ENCODE measurements around the gene GPC6.
A peak's percentile ranks its signal among the peaks of the same experiment; 100 is the strongest.

GPC6 gene

DNA sequence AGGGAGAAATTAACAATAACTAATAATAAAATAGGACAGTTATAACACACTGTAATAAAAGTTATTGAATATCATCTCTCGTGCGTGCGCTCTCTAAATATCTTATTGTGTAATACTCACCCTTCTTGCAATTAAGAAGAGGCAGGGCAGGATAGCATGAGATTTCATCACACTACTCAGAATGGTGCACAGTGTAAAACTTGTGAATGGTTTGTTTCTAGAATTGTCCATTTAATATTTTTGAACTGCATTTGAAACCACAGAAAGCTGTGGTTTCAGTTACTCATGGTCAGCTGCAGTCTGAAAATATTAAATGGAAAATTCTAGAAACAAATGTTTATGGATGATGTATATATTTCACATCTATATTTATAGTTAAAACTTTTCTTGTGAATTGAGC, 1091.8 kb downstream of the GPC6 start:
- peak; percentile 8 for DNase-seq

DNA sequence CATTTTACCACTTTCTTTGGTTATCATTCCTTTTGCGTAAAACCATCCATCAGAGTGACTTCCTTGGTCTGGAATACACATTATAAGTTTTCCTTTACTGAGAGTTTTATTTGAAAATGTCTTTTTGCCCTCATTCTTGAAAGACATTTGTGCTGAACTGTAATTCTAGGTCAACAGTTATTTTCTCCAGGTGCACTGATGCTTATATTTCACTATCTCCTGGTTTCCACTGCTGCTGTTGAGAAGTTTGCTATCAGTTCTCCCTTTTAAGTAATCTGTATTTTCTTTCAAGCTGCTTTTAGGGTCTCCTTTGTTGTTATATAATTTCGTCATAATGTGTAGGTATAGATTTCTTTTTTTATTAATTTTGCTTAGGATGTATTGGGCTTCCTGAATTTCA, 1092.9 kb downstream of the GPC6 start:
- DNase-seq = no peak

DNA sequence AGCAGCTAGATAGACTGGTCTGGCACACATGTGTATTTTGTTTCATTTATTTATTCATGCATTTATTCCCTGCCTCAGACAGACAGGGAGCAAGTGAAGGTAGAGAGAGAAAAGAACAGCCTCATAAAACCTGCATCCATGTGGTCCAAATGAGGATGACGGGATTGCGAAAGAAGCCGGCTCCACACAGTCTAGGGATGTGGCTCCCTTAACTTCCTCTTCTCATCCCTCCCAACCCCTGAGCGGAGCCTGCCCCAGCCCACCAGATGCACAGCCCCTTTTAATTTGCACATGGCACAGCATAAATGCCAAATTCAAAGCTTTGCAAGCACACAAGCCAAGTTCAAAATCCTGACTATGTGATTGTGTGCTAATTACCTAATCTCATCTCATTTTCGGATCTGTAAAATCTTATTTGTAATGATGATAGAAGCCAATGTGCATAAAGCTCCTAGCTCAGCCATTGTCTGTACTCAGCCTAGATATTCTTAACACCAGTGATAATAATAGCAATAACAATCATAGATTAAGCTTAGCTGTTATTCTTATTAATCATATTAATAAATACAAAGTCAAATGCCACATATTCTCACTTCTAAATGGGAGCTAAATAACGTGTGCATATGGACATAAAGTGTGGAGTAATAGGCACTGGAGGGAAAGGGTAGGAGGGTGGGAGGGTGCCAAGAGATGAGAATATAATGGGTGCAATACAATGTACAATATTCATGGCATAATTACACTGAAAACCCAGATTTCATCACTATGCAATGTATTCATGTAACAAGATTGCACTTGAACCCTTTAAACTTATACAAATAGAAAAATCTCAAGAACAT, 1096.5 kb downstream of the GPC6 start:
- peak; percentile 35 for DNase-seq

- no peak for DNase-seq
Measured at GRCh38 chr13:94323764-94324758, 1097.5 kb downstream of the GPC6 start.

GRCh38 chr13:94324767-94325540, 1098.3 kb downstream of the GPC6 start:
- DNase-seq = no peak

- DNase-seq = no peak
Measured at GRCh38 chr13:94325650-94326049, 1099.0 kb downstream of the GPC6 start.

DNA sequence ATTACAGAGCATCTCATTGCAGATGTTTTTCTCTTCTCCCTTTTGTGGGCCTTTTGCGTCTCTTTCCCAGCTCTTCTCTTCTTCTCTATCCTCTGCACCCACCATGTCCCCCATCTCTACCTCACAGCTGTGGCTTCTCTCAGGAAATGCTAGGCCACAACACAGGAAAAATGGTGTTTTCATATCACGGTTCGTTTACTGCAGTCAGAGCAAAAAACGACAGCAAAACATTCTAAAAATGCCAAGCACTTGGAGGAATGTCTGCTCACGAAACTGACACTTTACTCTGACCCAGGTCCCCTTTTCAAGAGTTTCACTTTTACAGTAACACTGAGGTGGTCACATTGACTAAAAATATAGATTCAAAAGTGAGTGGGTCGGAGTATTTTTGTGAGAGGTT, 1100.7 kb downstream of the GPC6 start:
- no peak for DNase-seq

DNA sequence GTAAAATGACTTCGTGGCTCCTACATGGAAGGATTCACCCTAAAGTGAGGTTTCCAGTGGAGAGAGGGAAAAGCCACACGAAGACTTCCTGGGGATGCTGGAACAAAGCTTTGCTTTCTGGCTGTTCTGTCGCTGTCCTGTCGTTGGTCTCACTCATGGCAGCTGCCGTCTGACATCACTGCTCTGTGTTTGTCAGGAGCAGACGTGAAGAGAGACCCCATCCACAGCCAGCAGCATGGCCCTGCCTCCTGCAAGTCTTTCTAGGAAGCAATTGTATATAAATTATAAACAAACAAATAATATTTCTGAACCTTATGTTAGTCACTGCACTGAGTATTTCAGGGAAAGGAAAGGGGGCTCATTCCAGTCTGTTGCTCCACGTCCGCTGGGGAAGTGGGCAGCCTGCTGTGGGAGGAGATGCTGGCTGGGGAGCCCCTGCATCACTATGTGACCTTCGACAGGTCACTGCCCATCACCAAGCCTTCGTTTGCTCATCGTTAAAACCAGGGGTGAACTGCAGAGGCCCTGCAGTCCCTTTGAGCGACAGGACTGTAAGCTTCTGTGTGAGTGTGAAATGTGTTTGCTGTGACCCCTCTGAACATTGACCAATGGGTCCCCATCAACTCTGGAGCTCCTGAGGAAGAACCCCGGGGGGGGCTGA, 1101.9 kb downstream of the GPC6 start:
- DNase-seq = no peak

- no peak for DNase-seq
Measured at GRCh38 chr13:94329277-94329676, 1102.7 kb downstream of the GPC6 start.

DNA sequence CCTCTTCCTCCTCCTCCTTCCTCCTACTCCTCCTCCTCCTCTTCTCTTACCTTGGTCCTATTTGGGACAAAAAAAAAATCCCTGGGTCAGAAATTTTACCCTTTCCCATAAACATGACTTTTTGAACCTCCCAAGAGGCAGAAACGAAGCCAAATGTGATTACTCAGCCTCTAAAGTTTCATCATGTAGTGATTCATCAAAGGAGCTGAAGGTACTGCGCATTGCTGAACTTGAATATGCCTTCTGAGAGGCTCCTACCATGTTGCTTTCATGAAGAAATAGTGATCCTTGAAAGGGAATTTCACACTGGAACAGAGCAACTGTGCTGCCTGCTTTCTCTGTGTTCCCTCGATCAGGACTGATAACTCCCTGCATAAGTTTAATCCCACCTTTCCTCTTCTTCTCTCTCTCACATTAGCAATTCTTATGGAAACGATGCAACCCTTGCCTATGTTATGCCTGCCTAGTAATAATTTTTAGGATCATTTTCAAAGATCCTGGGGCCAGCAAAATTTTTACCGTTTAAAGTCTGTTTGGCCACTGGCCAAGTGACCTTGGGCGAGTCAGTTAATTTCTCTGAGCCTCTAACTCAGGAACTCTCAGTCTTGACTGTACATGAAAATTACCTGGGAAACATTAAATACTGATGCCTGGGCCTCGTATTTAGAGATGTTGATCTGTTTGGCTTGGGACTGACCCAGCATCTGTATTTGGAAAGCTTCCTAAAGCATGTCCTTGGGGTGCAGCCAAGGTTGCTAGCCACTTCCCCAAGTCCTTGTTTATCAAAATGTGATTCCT, 1103.3 kb downstream of the GPC6 start:
- DNase-seq = no peak

DNA sequence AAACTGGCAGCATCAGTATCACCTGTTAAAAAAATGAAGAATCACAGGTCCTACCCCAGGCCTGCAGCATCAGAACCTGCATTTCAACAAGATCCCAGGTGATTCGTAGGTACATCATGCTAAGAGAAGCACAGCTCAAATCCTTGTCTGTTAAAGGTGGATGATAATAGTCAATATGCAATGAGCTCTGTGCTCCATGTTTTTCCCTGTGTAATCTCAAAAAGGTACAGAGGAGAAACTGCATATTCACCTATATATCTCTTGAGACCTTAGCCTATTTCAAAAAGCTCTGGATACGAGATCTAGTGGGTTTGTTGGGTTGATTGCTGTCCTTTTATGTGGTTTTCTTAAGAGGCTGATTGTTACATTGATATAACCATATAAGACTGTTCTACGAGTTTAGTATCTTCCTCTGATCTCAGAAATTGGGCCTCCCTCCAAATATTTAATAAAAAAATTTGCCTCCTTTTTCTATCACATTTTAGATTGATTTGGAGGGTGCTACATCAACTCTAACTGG, 1104.0 kb downstream of the GPC6 start:
- no peak for DNase-seq

DNA sequence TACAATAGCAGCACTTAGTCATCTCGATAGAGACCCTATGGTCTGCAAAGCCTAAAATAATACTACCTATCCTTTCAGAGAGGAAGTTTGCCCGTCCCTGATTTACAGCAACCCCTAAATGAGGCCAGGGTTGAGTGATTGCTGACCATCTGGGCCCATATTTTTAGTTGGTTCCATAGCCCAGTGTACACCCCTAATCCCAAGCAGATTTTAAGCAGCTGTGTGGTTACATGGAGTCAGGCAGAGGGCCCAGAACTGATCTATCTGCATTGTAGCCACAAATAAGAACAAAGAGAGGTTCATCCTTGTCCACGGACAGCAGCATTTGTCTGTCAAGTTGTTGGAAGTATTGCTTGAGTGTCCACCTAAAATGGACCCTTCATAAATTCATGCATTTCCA, 1104.7 kb downstream of the GPC6 start:
- no peak for DNase-seq

GRCh38 chr13:94332359-94333096, 1105.9 kb downstream of the GPC6 start:
- DNase-seq = no peak

DNA sequence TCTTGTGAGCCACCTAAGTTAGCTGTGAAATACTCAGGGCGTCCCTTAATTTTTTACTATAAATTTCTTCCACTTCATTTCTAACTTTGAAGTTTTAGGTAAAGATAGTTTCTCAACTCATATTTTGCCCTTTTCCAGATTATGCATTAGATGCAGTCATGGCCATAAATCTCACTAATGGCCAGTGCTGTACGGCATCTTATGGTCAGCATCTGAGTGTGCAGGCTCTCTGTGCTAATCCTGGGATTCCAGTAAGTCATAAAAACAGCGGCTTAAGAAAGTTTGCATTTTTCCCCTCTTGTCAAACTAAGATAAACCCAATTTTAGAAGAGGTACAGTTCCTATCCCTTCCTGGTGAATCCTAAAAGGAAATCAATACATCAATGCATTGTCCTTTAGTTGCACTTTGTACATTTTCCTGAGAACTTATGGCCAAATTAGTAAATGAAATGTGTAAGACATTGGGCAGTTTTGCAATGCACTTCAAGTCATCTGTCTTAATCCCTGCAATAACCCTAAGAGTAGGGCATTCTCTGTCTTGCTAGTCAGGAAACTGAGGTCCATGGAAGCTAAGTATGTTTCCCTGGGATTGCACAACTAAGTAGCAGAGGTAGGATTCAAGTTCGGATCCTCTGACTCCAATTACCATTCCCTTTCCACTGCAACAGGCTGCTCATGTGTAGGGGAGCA, 1106.7 kb downstream of the GPC6 start:
- DNase-seq = no peak

DNA sequence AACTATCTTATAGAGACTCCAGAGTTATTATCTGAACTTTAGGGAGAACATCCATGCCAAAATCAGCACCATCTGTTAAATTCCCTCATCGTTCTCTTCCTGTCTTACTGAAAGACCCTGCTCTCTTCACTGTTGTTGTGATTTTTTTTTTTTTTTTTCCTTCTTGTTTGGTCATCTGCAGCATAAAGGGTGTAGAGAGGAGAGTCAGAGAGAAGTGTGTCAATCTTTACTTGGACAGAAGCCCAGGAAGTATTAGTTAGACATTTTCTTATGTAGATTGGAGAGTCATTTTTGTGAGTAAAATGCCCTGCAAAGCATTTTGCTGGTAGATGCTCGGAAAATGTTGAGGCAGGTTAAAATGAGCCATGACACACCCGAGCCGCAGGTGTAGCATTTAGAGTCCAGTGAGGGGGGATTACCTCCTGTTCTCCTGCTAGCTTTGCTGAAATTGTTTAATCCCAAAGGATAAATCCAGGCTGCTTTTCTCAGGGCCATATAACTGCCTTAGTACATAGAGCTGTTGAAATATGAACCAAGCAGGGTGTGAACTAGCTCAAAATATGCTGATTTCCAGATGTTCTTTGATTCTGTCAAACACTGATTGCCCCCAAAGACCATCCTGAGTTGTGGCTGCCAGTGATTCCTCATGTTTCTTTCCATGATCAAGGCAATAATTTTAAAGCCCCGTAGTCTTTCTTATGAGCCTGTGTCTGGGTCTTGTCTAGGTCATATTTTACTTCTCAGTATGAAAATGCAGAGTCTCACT, 1109.3 kb downstream of the GPC6 start:
- DNase-seq = no peak

DNA sequence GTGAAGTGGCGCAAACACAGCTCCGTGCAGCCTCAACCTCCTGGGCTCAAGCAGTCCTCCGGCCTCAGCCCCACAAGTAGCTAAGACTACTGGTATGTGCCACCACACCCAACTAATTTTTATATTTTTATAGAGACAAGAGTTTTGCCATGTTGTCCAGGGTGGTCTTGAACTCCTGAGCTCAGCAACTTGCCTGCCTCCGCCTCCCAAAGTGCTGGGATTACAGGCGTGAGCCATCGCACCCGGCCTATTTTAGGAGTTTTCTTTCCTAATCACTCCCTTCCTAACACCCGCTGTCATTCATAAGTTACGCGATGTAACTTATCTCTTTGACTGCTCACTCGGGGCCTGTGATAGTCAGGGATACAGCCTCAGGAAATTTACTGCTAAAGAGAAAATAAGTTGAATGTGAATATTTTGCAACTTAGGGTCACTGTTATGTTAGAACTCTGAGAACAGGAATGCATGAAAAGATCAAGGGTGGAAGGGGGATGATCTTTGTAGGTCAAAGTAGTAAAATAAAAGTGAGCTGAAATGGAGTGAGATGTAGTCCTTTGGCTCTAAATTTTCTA, 1112.6 kb downstream of the GPC6 start:
- DNase-seq = no peak

DNA sequence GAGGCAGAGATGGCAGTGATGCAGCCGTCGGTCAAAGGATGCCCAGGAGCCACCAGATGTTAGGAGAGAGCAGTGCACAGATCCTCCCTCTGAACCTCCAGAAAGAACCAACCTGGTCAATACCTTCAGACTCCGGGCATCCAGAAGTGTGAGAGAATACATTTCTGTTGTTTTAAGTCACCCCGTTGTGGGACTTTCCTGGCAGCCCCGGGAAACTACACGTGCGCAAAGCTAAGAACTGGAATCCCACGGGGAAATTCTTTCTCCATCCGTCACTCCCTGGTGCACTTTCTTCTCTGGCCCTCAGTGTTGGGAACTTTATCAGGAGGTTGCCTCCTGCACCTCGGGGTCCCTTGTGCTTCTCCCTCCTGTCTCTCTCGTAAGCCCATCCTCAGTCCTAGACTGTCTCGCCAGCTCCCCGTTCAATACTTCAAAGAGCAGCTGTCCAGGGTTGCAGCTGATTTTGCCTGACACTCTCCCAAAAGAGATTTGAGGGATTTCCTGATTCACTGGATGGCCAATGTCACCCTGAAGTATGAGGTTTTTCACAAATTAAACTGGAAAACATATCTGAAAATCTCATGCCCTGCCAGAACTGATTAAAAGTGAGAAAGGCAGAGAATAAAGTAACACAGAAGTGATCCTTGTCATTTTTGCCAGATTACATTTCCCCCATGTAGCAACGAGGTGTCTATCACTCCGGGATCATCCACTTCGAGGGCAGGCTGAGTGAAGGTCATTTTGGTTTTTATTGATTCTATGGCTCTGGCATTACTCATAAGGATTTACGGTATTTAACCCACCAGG, 1116.0 kb downstream of the GPC6 start:
- DNase-seq = no peak

- DNase-seq = no peak
Measured at GRCh38 chr13:94343243-94343585, 1116.6 kb downstream of the GPC6 start.

Measured in MV-4-11 (cell line).